HG02798 (cell line): ENCODE results near the gene ISCA2.

Experiments
- ATAC-seq: cut with Tn5 transposase; IDR thresholded peaks from one replicate; pipeline ENCODE4 v1.9.1; 2021; ENCODE audit warnings: mild to moderate bottlenecking; ENCODE audit not compliant: unreplicated experiment, poor library complexity

The ISCA2 gene

DNA sequence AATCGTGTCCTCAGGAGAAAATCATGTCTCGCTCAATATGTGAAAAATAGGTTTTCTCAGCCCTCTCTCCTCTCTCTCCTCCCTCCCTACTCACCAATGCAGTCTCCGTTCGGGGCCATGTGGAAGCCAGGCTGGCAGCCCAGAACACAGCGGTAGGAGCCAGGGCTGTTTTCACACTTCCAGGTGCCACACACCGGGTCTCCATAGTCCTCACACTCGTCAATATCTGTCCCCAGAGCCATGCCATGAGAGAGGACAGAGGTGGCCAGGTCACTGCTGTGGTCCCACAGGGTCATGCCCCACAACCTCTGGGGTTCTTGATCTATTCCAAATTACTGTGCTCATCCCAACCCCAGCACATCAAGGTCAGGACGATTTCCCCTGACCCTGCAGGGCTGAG lies 13.5 kb downstream of the ISCA2 start:
- ATAC-seq, result no peak

DNA sequence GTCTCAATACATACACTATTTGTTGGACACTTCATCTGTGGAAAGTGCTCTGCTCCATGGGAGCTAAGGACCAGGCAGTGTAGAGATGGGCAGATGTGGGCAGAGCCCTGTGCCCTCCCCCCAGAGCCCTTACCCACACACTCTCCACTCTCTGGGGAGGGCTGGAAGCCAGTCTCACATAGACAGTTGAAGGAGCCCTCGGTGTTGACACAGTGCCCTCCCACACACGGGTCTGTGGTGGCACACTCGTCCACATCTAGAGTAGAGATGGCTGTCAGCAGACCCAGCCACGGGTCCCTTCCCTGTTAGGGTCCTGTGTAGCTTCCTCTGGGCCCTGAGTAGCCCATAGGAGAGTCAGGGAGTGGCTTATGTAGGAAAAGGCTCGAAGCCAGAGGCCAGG lies 14.3 kb downstream of the ISCA2 start:
- ATAC-seq, result no peak

DNA sequence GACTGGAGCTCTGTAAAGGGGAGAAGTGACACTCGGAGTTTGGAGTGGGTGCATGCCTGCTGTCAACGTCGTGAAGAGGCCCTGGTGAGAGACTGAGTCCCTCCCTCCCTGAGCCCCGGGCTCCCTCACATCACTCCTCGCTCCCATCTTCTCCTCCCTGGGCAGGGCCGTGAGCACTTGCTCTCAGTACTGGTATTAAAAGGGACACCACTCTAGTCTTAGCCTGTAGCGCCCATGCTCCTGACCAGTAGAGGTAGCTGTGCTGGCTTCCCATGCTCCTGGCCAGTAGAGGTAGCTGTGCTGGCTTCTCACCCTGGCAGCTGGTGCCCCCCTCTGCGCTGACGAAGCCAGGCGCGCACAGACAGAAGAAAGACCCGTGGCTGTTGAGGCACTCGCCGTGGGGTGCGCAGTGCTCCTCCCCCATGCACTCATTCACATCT lies 14.7 kb downstream of the ISCA2 start:
- ATAC-seq, result no peak

DNA sequence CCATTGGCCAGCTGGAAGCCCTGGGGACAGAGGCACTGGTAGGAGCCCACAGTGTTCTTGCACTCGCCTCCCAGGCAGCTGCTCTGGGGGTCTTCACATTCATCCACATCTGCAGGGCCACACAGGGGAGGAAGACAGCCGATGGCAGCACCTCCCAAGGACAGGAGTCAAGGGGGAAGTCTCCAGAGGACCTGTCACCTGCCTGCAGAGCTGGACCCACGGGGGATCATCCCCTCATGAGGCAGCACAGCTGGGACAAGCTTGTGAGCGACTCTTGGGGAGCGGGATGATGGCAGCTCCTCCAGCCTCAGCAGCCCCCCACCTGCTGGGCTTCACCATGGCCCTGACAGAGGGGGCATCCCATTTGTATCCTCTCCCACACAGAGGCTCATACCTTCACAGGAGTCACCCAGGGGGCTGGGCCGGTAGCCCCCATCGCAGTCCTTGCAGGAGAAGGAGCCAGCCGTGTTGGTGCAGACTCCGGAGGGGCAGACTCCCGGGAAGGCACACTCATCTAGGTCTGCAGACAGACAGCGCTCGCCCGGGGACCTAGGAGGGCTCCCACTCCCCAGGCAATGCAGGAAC lies 15.4 kb downstream of the ISCA2 start:
- ATAC-seq, result no peak

GRCh38 chr14:74509587-74510222 lies 16.1 kb downstream of the ISCA2 start:
- ATAC-seq, result no peak

- ATAC-seq, result no peak
These were observed 16.8 kb downstream of the ISCA2 start for GRCh38 chr14:74510223-74510931.

GRCh38 chr14:74510959-74511409 lies 17.4 kb downstream of the ISCA2 start:
- ATAC-seq, result no peak

- no peak for ATAC-seq
These were observed 18.6 kb downstream of the ISCA2 start for GRCh38 chr14:74511966-74512830.

DNA sequence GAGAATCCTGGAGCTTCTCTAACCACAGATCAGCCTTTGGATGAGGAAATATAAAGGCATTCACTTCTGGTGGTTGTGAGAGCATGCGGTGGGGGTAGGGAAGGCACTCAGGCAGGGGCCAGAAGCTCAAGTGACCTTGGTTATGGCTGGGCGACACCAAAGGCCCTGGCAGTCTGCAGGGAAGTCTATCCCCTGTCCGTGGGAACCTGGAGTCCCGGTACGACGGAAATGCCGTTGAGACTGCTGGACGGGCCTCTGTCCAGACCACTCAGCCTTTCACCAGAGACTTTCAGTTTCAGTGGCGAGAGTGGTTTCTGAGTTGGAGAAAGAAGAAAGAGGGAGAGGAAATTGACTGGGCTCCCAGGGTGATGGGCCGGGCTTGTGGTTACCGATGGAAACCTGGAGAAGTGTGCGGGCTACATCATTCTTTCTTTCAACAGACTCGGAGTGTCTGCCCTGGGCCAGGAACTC lies 20.9 kb downstream of the ISCA2 start:
- ATAC-seq, result no peak

DNA sequence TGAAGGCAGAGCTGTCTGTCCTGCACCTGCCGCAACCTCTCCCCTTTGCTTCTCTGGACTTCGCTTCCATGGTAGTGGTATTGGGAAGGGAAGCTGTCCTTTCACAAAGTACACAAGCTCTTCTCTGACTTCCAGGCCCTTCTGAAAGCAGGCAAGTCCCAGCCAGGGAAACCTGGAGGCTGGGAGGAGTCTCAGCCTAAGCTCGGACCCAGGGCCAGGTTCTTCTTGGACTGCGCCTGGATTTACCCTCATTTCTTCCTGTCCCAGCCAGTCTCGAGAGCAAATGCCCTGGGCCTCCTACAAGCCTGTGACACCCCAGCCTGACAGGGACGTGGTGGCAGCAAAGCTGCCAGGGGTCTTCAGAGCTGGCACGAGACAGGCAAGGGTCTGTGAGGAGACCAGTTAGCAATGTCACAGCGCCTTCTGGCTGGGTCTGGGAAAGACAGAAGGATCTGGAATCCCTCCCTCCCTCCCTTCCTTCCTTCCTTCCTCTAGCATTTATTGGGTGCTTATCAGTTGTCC lies 22.4 kb downstream of the ISCA2 start:
- no peak for ATAC-seq

GRCh38 chr14:74516451-74517160 lies 23.0 kb downstream of the ISCA2 start:
- ATAC-seq, result no peak

DNA sequence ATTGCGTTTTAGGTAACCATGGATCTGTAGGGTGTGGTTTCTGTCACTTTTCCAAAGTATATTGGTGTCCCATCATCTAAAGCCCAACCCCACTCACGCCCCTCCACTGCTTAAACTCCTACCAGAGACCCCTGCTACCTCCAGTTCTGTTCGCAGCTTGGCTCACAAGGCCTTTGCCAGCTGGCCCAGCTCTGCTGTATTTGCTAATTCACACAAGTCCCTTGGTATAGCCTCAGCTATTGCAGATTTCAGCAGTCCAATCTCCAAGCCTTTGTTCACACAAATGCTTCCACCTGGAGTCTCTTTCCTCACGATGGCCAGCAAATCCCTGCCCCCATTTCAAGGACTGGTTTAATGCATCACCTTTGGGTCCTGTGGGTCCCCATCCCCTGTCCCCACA lies 24.2 kb downstream of the ISCA2 start:
- no peak for ATAC-seq

GRCh38 chr14:74518221-74518620 lies 24.7 kb downstream of the ISCA2 start:
- no peak for ATAC-seq

- no peak for ATAC-seq
These were observed 25.9 kb downstream of the ISCA2 start for GRCh38 chr14:74519316-74520074.

DNA sequence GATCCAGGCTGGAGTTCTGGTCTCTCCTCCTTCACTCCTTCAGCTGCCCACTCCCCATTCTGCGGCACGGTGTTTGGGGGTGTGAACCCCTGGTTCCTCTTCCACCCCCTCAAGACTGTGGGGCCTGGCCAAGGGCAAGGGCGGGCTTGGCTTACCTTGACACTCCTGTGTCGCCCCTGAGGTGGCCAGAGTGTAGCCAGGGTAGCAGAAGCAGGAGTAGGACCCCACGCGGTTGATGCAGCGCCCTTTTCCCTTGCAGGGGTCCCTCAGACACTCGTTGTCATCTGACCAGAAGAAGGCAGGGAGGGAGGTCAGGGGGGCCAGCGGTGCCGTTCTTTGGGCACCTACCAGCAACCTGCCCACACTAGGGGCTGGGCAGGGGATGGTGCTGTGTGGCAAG lies 28.2 kb downstream of the ISCA2 start:
- ATAC-seq, result no peak

DNA sequence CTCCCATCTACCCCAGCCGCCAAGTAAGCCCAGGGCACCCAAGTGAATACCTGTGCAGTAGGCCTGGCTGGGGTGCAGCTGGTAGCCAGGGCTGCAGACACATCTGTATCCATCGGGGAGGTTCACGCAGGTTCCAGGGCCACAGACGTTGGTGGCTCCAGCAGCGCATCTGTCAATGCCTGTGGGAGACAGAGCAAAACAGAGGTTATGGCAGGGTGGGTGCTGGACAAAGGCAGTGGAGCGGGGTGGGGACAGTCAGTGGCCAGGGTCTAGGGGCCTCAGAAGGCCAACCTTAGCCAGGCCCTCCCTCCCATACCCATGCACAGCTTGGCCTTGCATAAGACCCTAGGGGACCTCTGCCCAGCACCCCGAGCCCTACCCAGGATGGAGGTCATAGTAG lies 29.2 kb downstream of the ISCA2 start:
- ATAC-seq, result no peak

DNA sequence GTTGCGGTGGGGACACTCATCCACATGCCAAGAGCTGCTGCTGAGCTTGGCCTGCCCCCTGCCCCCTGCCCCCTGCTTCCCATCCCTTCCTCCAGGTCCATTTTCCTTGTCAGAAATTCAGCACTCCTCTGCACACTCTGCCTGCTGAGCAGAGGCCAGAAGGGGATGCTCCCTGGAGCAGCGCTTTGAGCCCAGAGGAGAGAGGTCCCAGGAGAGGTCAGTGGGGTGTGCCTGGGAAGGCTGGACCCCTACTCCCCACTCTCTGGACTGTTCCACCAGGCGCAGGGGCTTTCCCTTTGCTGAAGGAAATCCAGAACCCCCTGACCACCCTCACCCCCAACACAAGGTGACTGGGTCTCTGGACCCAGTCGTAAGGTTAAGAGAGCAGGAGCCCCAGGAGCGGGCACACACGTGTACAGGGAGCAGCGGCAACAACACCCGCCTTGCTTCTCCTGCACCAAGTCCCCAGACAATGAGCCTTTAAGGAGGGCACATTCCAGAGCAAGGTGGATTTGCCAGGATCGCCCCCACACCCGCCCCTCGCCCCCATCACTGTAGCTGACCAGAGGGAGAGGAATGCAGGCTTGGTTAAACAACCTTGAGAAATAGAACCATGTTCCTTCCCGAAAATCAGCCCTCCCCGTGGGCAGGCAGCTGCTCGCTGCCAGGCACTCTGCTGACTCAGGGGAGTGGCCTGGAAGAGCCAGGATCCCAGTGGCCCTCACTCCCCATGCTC lies 30.7 kb downstream of the ISCA2 start:
- no peak for ATAC-seq

- ATAC-seq, result no peak
These were observed 31.2 kb downstream of the ISCA2 start for GRCh38 chr14:74524812-74525135.
